ENCODE data around the gene FERMT3. TPM values are rescaled to one million over a fixed set of nuclear protein-coding genes. Genes with fewer than 3 reads are reported as not detected.

The FERMT3 gene
- total RNA-seq, 4 donors from 2014 or later = 4.7 to 22.2 (median 8.2) TPM

DNA sequence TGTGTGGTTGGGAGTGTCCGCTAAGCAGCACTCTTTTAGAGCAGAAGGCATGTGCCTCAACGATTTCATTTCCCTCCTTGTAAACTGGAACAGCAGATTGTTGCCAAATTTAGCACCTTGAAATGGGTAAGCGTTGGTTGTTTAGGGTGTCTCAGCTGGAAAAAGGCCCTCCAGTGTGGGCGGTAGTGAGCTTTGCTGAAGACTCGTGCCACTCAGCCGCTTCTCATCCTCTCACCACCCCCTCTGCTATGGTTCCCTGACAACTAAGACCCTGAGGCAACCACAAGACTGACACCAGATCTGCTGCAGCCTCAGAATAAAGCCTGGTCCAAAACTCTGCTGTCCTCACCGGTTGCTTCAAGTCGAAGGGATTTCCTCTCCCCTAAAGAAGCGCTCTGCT lies 9.9 kb upstream of the FERMT3 start:
- Histone ChIP-seq H3K36me3 (peaks cover 92% of the 10 kb centered on the region), H3K4me3 (no peak overlapping the region), H3K27me3 (no peaks in the 10 kb centered on the region), H3K9me3 (no peaks in the 10 kb centered on the region), H3K27ac (no peak overlapping the region), H3K4me1 (no peaks in the 10 kb centered on the region)
- no peak for DNase-seq (ENCODE audit: low spot score in 2 of 2)
- no peak for TF ChIP-seq POLR2A (IDR thresholded peaks at IDR 0.05)
- no peak for TF ChIP-seq EP300 (IDR thresholded peaks at IDR 0.05)
- WGBS = 73% methylated on average over 9 of the region's 9 CpGs

DNA sequence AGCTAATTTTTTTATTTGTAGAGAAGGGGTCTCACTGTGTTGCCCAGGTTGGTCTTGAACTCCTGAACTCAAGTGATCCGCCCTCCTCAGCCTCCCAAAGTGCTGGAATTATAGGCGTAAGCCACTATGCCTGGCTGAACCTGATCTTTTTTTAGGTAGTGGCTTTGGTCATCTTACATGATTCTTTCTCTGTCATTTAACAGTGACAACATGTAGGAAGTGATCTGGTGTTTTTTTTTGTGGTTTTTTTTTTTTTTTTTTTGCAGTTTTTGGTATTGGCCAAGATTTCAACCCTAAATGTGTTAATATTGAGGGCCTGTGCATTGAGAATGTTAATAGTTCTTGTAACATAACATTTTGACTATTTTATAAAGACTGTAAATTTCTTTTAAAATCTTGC lies 8.0 kb upstream of the FERMT3 start:
- Histone ChIP-seq H3K9me3 (no peaks in the 10 kb centered on the region), H3K4me3 (no peak overlapping the region), H3K36me3 (peaks cover 100% of the 10 kb centered on the region), H3K27ac (no peak overlapping the region), H3K4me1 (no peaks in the 10 kb centered on the region), H3K27me3 (no peaks in the 10 kb centered on the region)
- no peak for TF ChIP-seq POLR2A (IDR thresholded peaks at IDR 0.05)
- no peak for TF ChIP-seq POLR2AphosphoS5 (IDR thresholded peaks at IDR 0.05)
- TF ChIP-seq, protein P1, sequence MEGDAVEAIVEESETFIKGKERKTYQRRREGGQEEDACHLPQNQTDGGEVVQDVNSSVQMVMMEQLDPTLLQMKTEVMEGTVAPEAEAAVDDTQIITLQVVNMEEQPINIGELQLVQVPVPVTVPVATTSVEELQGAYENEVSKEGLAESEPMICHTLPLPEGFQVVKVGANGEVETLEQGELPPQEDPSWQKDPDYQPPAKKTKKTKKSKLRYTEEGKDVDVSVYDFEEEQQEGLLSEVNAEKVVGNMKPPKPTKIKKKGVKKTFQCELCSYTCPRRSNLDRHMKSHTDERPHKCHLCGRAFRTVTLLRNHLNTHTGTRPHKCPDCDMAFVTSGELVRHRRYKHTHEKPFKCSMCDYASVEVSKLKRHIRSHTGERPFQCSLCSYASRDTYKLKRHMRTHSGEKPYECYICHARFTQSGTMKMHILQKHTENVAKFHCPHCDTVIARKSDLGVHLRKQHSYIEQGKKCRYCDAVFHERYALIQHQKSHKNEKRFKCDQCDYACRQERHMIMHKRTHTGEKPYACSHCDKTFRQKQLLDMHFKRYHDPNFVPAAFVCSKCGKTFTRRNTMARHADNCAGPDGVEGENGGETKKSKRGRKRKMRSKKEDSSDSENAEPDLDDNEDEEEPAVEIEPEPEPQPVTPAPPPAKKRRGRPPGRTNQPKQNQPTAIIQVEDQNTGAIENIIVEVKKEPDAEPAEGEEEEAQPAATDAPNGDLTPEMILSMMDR (IDR thresholded peaks at IDR 0.05) = no peak
- no peak for TF ChIP-seq EP300 (IDR thresholded peaks at IDR 0.05)
- DNase-seq (ENCODE audit: low spot score in 2 of 2) = no peak
- WGBS = 98% methylated on average over 2 of the region's 2 CpGs

DNA sequence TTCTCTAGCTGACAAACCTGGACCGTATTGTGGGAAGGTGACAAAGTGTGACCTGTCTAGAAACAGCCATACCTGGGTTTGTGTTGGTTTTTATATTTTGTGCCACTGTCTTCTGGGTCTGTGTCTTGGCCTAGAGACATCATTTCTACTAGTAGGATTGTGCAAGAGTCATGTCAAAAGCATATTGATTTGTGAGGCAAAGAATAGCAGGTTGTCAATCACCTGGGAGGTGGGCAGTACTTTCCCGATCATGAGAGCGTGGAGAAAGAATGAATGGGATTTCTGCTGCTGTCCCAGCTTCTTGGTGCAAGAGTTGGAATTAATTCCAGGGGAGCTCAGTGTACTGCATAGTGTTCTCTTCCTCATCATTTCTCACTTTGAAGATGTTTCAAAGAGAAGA lies 5.0 kb upstream of the FERMT3 start:
- no peak for DNase-seq (ENCODE audit: low spot score in 2 of 2)
- TF ChIP-seq EP300 (IDR thresholded peaks at IDR 0.05) (no peak), POLR2AphosphoS5 (IDR thresholded peaks at IDR 0.05) (no peak), POLR2A (IDR thresholded peaks at IDR 0.05) (no peak)
- TF ChIP-seq, protein P1 (IDR thresholded peaks at IDR 0.05) = no peak
- peaks cover 22% of the 10 kb centered on the region for H3K4me1 ChIP-seq
- whole genome bisulfite sequencing = 90% methylated on average over 3 of the region's 3 CpGs
- H3K9me3 ChIP-seq = no peaks in the 10 kb centered on the region
- H3K27me3 ChIP-seq = no peaks in the 10 kb centered on the region
- H3K36me3 ChIP-seq = peaks cover 84% of the 10 kb centered on the region
- no peak overlapping the region for H3K4me3 ChIP-seq
- H3K27ac ChIP-seq = no peak overlapping the region

DNA sequence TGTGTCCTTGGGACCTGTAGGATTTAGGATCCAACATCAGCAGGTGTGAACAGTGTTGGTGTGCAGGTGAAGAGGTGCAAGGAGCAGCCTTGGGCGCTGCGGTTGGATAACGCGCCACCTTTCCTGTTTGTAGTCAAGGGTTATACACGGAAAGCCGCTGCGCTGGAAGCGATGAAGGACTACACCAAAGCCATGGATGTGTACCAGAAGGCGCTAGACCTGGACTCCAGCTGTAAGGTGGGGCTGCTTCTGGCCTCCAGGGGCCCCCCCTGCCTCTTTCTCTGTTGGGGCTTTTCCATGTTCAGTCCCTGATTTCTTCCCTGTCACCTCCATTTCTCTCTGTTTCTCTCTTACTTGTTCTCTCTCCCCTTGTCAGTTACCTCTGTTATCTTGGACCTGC lies 3.5 kb upstream of the FERMT3 start:
- no peak for DNase-seq (ENCODE audit: low spot score in 2 of 2)
- H3K27me3 ChIP-seq = no peaks in the 10 kb centered on the region
- H3K36me3 ChIP-seq = peaks cover 70% of the 10 kb centered on the region

DNA sequence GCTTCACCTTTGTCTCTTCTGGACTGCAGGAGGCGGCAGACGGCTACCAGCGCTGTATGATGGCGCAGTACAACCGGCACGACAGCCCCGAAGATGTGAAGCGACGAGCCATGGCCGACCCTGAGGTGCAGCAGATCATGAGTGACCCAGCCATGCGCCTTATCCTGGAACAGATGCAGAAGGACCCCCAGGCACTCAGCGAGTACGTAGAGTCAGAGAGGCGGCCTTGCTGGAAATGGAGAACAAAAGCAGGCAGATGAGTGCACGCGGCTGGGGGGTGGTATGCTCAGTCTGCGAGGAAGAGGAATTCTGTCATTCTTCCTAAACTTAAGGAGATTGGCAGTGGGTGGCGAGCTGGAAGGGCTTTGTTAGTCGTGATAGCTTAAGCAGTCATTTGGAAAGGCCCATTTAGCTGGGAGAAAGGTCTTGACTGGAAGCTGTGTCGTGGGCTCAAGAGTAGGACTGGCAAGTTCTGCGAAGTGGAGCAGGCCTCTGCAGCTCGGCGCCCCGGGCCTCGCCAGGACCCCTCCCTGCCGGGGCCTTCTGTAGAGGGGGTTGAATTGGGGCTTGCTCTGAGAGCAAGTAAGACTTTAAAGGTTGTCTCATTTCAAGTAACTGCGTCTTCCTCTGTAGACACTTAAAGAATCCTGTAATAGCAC lies 3.0 kb upstream of the FERMT3 start:
- H3K36me3 ChIP-seq = peaks cover 64% of the 10 kb centered on the region
- 90% methylated on average over 27 of the region's 27 CpGs for WGBS

More for the DNA sequence above, 3.5 kb upstream of the FERMT3 start:
- no peak overlapping the region for H3K4me3 ChIP-seq
- TF ChIP-seq POLR2A (IDR thresholded peaks at IDR 0.05) = no peak
- TF ChIP-seq, protein P1 (IDR thresholded peaks at IDR 0.05) = no peak
- no peak for TF ChIP-seq EP300 (IDR thresholded peaks at IDR 0.05)
- no peak for TF ChIP-seq POLR2AphosphoS5 (IDR thresholded peaks at IDR 0.05)
- H3K9me3 ChIP-seq = no peaks in the 10 kb centered on the region
- 94% methylated on average over 9 of the region's 9 CpGs for WGBS
- H3K27ac ChIP-seq = no peak overlapping the region
- H3K4me1 ChIP-seq = peaks cover 29% of the 10 kb centered on the region

More for the DNA sequence above, 3.0 kb upstream of the FERMT3 start:
- no peak overlapping the region for H3K4me3 ChIP-seq
- TF ChIP-seq, protein P1 (IDR thresholded peaks at IDR 0.05) = no peak
- TF ChIP-seq EP300 (IDR thresholded peaks at IDR 0.05) (no peak), POLR2AphosphoS5 (IDR thresholded peaks at IDR 0.05) (no peak), POLR2A (IDR thresholded peaks at IDR 0.05) (no peak)
- no peaks in the 10 kb centered on the region for H3K27me3 ChIP-seq
- H3K9me3 ChIP-seq = no peaks in the 10 kb centered on the region
- H3K27ac ChIP-seq = no peak overlapping the region
- H3K4me1 ChIP-seq = peaks cover 35% of the 10 kb centered on the region
- no peak for DNase-seq (ENCODE audit: low spot score in 2 of 2)
